IMR-90 (cell line): Measurements from ENCODE around the gene GABRB2. TPM values are rescaled to one million over a fixed set of nuclear protein-coding genes. Genes with fewer than 3 reads are reported as not detected.

Source experiments
- ATAC-seq: fragments of 200-7000 bp; cut with Tn5 transposase; 2 replicates; pipeline ENCODE4 v1.9.1; 2020; ENCODE audit warnings: low read depth, mild to moderate bottlenecking, moderate library complexity
- BruUV-seq: library from RNA; stranded (reverse); fragments of 400-500 nt; replicated peaks from 2 replicates; lab custom pipeline; 2021; lab: Mats Ljungman, UMichigan
- CTCF ChIA-PET: fragments of 300-600 bp; formaldehyde crosslinking; extraction: SDS; loops from one replicate; lab custom pipeline; 2021; ENCODE audit warnings: antibody characterized with exemption; lab: Yijun Ruan, JAX
- POLR2A ChIA-PET: fragments of 300-600 bp; sonication (Branson Sonifier 250); formaldehyde crosslinking; loops from one replicate; lab custom pipeline; 2022; ENCODE audit warnings: antibody characterized with exemption; ENCODE audit not compliant: unreplicated experiment; lab: Charles Lee
- DNase-seq: peaks from one replicate; pipeline ENCODE4 v3.0.0; 2013
- H2AFZ ChIP-seq: replicated peaks from 2 replicates; pipeline ENCODE3; 2013; ENCODE audit warnings: low read length, mild to moderate bottlenecking; ENCODE audit not compliant: poor library complexity
- H2AK5ac ChIP-seq: 2 replicates; pipeline ENCODE4 v1.6.1; 2013; ENCODE audit warnings: low read depth, low read length, inconsistent platforms
- H2AK9ac ChIP-seq: replicated peaks from 2 replicates; pipeline ENCODE3; 2013; ENCODE audit warnings: mild to moderate bottlenecking, low read depth, low read length, moderate library complexity; ENCODE audit not compliant: poor library complexity
- H2BK120ac ChIP-seq: 2 replicates; pipeline ENCODE4 v1.6.1; 2013; ENCODE audit warnings: low read depth, low read length, inconsistent platforms
- H2BK15ac ChIP-seq: 3 replicates; pipeline ENCODE4 v1.6.1; 2013; ENCODE audit warnings: low read depth, low read length, inconsistent platforms
- H2BK20ac ChIP-seq: 2 replicates; pipeline ENCODE4 v1.6.1; 2013; ENCODE audit warnings: low read depth, mild to moderate bottlenecking, inconsistent platforms, low read length, moderate library complexity
- H2BK5ac ChIP-seq: 2 replicates; pipeline ENCODE4 v1.6.1; 2013; ENCODE audit warnings: mild to moderate bottlenecking, low read depth, low read length, inconsistent platforms; ENCODE audit not compliant: poor library complexity, severe bottlenecking
- H3K14ac ChIP-seq: replicated peaks from 2 replicates; pipeline ENCODE4 v1.6.1; 2013; ENCODE audit warnings: low read depth, low read length, inconsistent platforms
- H3K18ac ChIP-seq: 2 replicates; pipeline ENCODE4 v1.6.1; 2013; ENCODE audit warnings: low read depth, low read length, control low read depth
- H3K23ac ChIP-seq: 2 replicates; pipeline ENCODE4 v1.6.1; 2013; ENCODE audit warnings: low read depth, low read length, inconsistent platforms
- H3K27ac ChIP-seq: 2 replicates; pipeline ENCODE4 v1.5.1; 2013; ENCODE audit warnings: mild to moderate bottlenecking, control low read depth, low read length; ENCODE audit not compliant: insufficient read depth
- H3K27me3 ChIP-seq: 2 replicates; pipeline ENCODE4 v1.6.1; 2013; ENCODE audit warnings: low read length; ENCODE audit not compliant: control insufficient read depth, insufficient read depth
- H3K36me3 ChIP-seq: 2 replicates; pipeline ENCODE4 v1.6.1; 2013; ENCODE audit warnings: low read length, mixed read lengths; ENCODE audit not compliant: control insufficient read depth, insufficient read depth
- H3K4ac ChIP-seq: 2 replicates; pipeline ENCODE4 v1.6.1; 2013; ENCODE audit warnings: low read depth, low read length, inconsistent platforms
- H3K4me1 ChIP-seq: 2 replicates; pipeline ENCODE4 v1.6.1; 2013; ENCODE audit warnings: low read length, mixed read lengths; ENCODE audit not compliant: control insufficient read depth, insufficient read depth
- H3K4me2 ChIP-seq: 2 replicates; pipeline ENCODE4 v1.6.1; 2013; ENCODE audit warnings: low read depth, mild to moderate bottlenecking, control low read depth, low read length, moderate library complexity
- H3K4me3 ChIP-seq: 2 replicates; pipeline ENCODE4 v1.5.1; 2013; ENCODE audit warnings: low read depth, mild to moderate bottlenecking, control low read depth, low read length, moderate library complexity; ENCODE audit not compliant: insufficient read depth
- H3K56ac ChIP-seq: 2 replicates; pipeline ENCODE4 v1.6.1; 2013; ENCODE audit warnings: low read length, inconsistent platforms; ENCODE audit not compliant: insufficient read depth; ENCODE audit errors: extremely low read depth
- H3K79me1 ChIP-seq, 2 experiments: 2 replicates each; pipeline ENCODE4 v1.6.1; 2013; ENCODE audit warnings: low read length in 2 of 2, inconsistent platforms in 1 of 2, low read depth in 1 of 2
- H3K9ac ChIP-seq: 2 replicates; pipeline ENCODE4 v1.6.1; 2013; ENCODE audit warnings: low read depth, low read length, control low read depth
- H3K9me1 ChIP-seq: 2 replicates; pipeline ENCODE4 v1.6.1; 2013; ENCODE audit warnings: low read length, inconsistent platforms; ENCODE audit not compliant: insufficient read depth
- H3K9me3 ChIP-seq: 2 replicates; pipeline ENCODE4 v1.6.1; 2013; ENCODE audit warnings: low read length; ENCODE audit not compliant: control insufficient read depth, insufficient read depth
- H4K20me1 ChIP-seq: 2 replicates; pipeline ENCODE4 v1.6.1; 2013; ENCODE audit warnings: low read length, inconsistent platforms; ENCODE audit not compliant: insufficient read depth
- H4K5ac ChIP-seq: 2 replicates; pipeline ENCODE4 v1.6.1; 2013; ENCODE audit warnings: mild to moderate bottlenecking, low read depth, low read length, control low read depth
- H4K8ac ChIP-seq, 2 experiments: 2 replicates each; pipeline ENCODE4 v1.6.1; 2013; ENCODE audit warnings: low read depth in 2 of 2, low read length in 2 of 2, control low read depth in 1 of 2, inconsistent platforms in 1 of 2
- H4K91ac ChIP-seq: 2 replicates; pipeline ENCODE4 v1.6.1; 2013; ENCODE audit warnings: low read depth, low read length, inconsistent platforms; ENCODE audit not compliant: insufficient read depth
- FOS ChIP-seq: fragments of 150-350 bp; IDR thresholded peaks from 2 replicates; pipeline ENCODE4 v1.6.1; 2016; ENCODE audit warnings: low read depth, low read length
- MXI1 ChIP-seq: IDR thresholded peaks from 2 replicates; pipeline ENCODE4 v1.6.1; 2012; ENCODE audit warnings: low read depth, mild to moderate bottlenecking, low read length, moderate library complexity, borderline replicate concordance
- POLR2A ChIP-seq: IDR thresholded peaks from 2 replicates; pipeline ENCODE4 v1.6.1; 2012; ENCODE audit warnings: mild to moderate bottlenecking, low read depth, low read length
- RCOR1 ChIP-seq: IDR thresholded peaks from 2 replicates; pipeline ENCODE4 v1.6.1; 2012; ENCODE audit warnings: mild to moderate bottlenecking, low read length, improper control_type of control experiment; ENCODE audit not compliant: insufficient replicate concordance
- WGBS, 2 experiments: methylation state at CpG; one replicate each; pipeline versions ENCODE4 v1.1.5 to v1.1.7; 2013; ENCODE audit warnings: missing lambda C conversion rate in 2 of 2; ENCODE audit not compliant: insufficient read length in 1 of 2; ENCODE audit errors: extremely low coverage in 2 of 2; 5-methylcytosine and 5-hydroxymethylcytosine counted together
- dilution Hi-C: fragments of 300-500 bp; cut with HindIII; formaldehyde crosslinking; loops from one replicate; pipeline ENCODE4 v1.14.3; 2018; ENCODE audit warnings: low sequenced_read_pairs; ENCODE audit not compliant: unreplicated experiment
- in situ Hi-C: fragments of 300-500 bp; cut with MboI; formaldehyde crosslinking; loops from 3 replicates; pipeline ENCODE4 v1.14.3; 2019; ENCODE audit warnings: low sequenced_read_pairs, inconsistent platforms, mixed read lengths
- intact Hi-C: fragments of 100-400 bp; cut with micrococcal nuclease; formaldehyde crosslinking; loops from 2 replicates; pipeline ENCODE4 v1.10.0; 2022
- polyA plus RNA-seq, 3 experiments: library from polyadenylated mRNA; depleted of rRNA; stranded (reverse); fragments of >200 nt; gene quantifications; 2 replicates each; pipeline ENCODE4 v1.2.3, GENCODE V29; 2012; ENCODE audit warnings: low replicate concordance in 1 of 3
- total RNA-seq: library from RNA; depleted of rRNA; stranded (reverse); fragments of >200 nt; gene quantifications from 2 replicates; pipeline ENCODE4 v1.2.3, GENCODE V29; 2012
- TF ChIP-seq, protein P1 (sequence below): fragments of 150-350 bp; IDR thresholded peaks from 2 replicates; pipeline ENCODE4 v1.6.1; 2017; ENCODE audit warnings: mild to moderate bottlenecking, antibody characterized with exemption, low read length, low read depth

The GABRB2 gene
- total and polyA plus RNA-seq, 2 of the 4 experiments (the other 2 are of a cell fraction): not detected

DNA sequence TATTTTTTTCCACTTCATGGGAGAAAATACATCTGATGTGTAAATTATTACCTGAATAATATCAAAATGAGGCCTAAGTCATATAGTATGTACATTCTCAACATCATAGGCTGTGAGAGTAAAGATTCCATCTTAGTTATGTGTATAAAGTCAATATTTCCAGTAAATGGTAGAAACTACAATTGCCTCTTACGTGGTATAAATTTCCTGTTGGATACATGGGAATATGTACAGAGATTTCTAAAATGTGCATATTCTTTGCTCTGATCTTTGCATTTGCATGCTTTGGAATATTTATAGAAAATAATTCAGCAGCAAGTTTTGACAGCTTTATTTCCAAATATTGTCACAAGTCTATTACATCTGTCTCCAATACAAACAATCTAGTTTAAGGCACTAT, 78.8 kb downstream of the GABRB2 start:
- Histone ChIP-seq H3K18ac (no peak overlapping the region), H3K27ac (no peak overlapping the region), H3K23ac (no peak overlapping the region), H3K36me3 (no peaks in the 10 kb centered on the region), H4K91ac (no peak overlapping the region), H2BK15ac (no peak overlapping the region), H3K4me2 (no peak overlapping the region), H3K14ac (no peak overlapping the region), H2AK5ac (no peak overlapping the region), H3K27me3 (no peaks in the 10 kb centered on the region), H2AFZ (no peak overlapping the region), H2BK20ac (no peak overlapping the region), H3K9me3 (no peaks in the 10 kb centered on the region), H2BK120ac (no peak overlapping the region), H3K9me1 (no peaks in the 10 kb centered on the region), H4K20me1 (no peaks in the 10 kb centered on the region), H2AK9ac (no peak overlapping the region), H3K79me1 (no peaks in the 10 kb centered on the region), H3K4me1 (no peaks in the 10 kb centered on the region), H4K8ac (no peak overlapping the region), H3K9ac (no peak overlapping the region), H3K4me3 (no peak overlapping the region), H4K5ac (no peak overlapping the region), H3K4ac (no peak overlapping the region), H3K56ac (no peak overlapping the region), H2BK5ac (no peak overlapping the region)
- dilution Hi-C loops (no loop called here), in situ Hi-C loops (no loop called here), intact Hi-C loops (no loop called here)
- no peak for ATAC-seq
- TF ChIP-seq FOS (no peak), RCOR1 (no peak), MXI1 (no peak), POLR2A (no peak)
- TF ChIP-seq, protein P1, sequence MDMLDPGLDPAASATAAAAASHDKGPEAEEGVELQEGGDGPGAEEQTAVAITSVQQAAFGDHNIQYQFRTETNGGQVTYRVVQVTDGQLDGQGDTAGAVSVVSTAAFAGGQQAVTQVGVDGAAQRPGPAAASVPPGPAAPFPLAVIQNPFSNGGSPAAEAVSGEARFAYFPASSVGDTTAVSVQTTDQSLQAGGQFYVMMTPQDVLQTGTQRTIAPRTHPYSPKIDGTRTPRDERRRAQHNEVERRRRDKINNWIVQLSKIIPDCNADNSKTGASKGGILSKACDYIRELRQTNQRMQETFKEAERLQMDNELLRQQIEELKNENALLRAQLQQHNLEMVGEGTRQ: no peak
- BruUV-seq: no TSS peak
- ChIA-PET CTCF (no interaction called here), POLR2A (no interaction called here)
- DNase-seq: no peak
- whole genome bisulfite sequencing, 2 experiments: no CpG with 5 or more reads among the region's 1 CpG
